ENCODE data around the gene ZNF32. TPM values are rescaled to one million over a fixed set of nuclear protein-coding genes. Genes with fewer than 3 reads are reported as not detected.

Gene ZNF32
- total RNA-seq, result 14.9 and 15.2 TPM in 2 replicates

GRCh38 chr10:43648398-43649184, at the start of gene ZNF32:
TSS of gene ZNF32 (minus strand) at chr10:43648881. CDS start at chr10:43646133, 2,748 bp downstream.
- Mint-ChIP-seq H3K4me1 (peaks cover 6% of the 10 kb centered on the region), H3K27me3 (peaks cover 12% of the 10 kb centered on the region), H3K9me3 (peaks cover 16% of the 10 kb centered on the region), H3K36me3 (ENCODE audit: low read depth) (peaks cover 40% of the 10 kb centered on the region), H3K4me3 (peak within 1 kb of the TSS; percentile 91), H3K27ac (peak within 1 kb of the TSS; percentile 89)
- peak; percentile 95 for DNase-seq
- intact Hi-C loops (cut with micrococcal nuclease), result loop anchor here (1.0 to 2.0 kb wide), 2 partner anchors 42 to 54 kb away; partner anchors contain the start of gene ZNF485

- Mint-ChIP-seq H3K4me1 (no peaks in the 10 kb centered on the region), H3K9me3 (no peaks in the 10 kb centered on the region), H3K27ac (no peak overlapping the region), H3K36me3 (ENCODE audit: low read depth) (no peaks in the 10 kb centered on the region), H3K27me3 (no peaks in the 10 kb centered on the region), H3K4me3 (no peak overlapping the region)
- DNase-seq, result no peak
- intact Hi-C loops (cut with micrococcal nuclease), result loop anchor here (10.0 kb wide), 1 partner anchor 117 kb away; no protein-coding TSS in a partner anchor
Observed at GRCh38 chr10:43698156-43698555, 49.5 kb upstream of the ZNF32 start.

- intact Hi-C loops (cut with micrococcal nuclease), result loop anchor here (10.0 kb wide), 1 partner anchor 118 kb away; no protein-coding TSS in a partner anchor
- H3K36me3 Mint-ChIP-seq (ENCODE audit: low read depth), result no peaks in the 10 kb centered on the region
- DNase-seq, result no peak
- no peaks in the 10 kb centered on the region for H3K4me1 Mint-ChIP-seq
- H3K4me3 Mint-ChIP-seq, result no peak overlapping the region
- no peaks in the 10 kb centered on the region for H3K9me3 Mint-ChIP-seq
- H3K27ac Mint-ChIP-seq, result no peak overlapping the region
- peaks cover 9% of the 10 kb centered on the region for H3K27me3 Mint-ChIP-seq
Observed at GRCh38 chr10:43696909-43697483, 48.3 kb upstream of the ZNF32 start.

- Mint-ChIP-seq H3K4me1 (no peaks in the 10 kb centered on the region), H3K27ac (no peak overlapping the region), H3K9me3 (no peaks in the 10 kb centered on the region), H3K36me3 (ENCODE audit: low read depth) (no peaks in the 10 kb centered on the region), H3K4me3 (no peak overlapping the region), H3K27me3 (peaks cover 16% of the 10 kb centered on the region)
- intact Hi-C loops (cut with micrococcal nuclease), result loop anchor here (10.0 kb wide), 1 partner anchor 119 kb away; no protein-coding TSS in a partner anchor
- DNase-seq, result no peak
Observed at GRCh38 chr10:43695730-43696129, 47.0 kb upstream of the ZNF32 start.

GRCh38 chr10:43695321-43695720, 46.6 kb upstream of the ZNF32 start:
- Mint-ChIP-seq H3K36me3 (ENCODE audit: low read depth) (no peaks in the 10 kb centered on the region), H3K27ac (no peak overlapping the region), H3K4me1 (no peaks in the 10 kb centered on the region), H3K9me3 (no peaks in the 10 kb centered on the region), H3K27me3 (peaks cover 17% of the 10 kb centered on the region), H3K4me3 (no peak overlapping the region)
- no peak for DNase-seq
- intact Hi-C loops (cut with micrococcal nuclease), result loop anchor here (10.0 kb wide), 1 partner anchor 119 kb away; no protein-coding TSS in a partner anchor

GRCh38 chr10:43694526-43694925, 45.8 kb upstream of the ZNF32 start:
- intact Hi-C loops (cut with micrococcal nuclease), result loop anchor here (5.0 to 10.0 kb wide), 2 partner anchors 120 to 693 kb away; partner anchors contain the start of gene CXCL12
- DNase-seq, result no peak
- Mint-ChIP-seq H3K4me1 (peaks cover 6% of the 10 kb centered on the region), H3K36me3 (ENCODE audit: low read depth) (no peaks in the 10 kb centered on the region), H3K4me3 (no peak overlapping the region), H3K27ac (no peak overlapping the region), H3K9me3 (no peaks in the 10 kb centered on the region), H3K27me3 (peaks cover 17% of the 10 kb centered on the region)

GRCh38 chr10:43693602-43694001, 44.9 kb upstream of the ZNF32 start:
- Mint-ChIP-seq H3K9me3 (no peaks in the 10 kb centered on the region), H3K4me3 (no peak overlapping the region), H3K27ac (no peak overlapping the region), H3K4me1 (peaks cover 9% of the 10 kb centered on the region), H3K36me3 (ENCODE audit: low read depth) (no peaks in the 10 kb centered on the region), H3K27me3 (peaks cover 24% of the 10 kb centered on the region)
- intact Hi-C loops (cut with micrococcal nuclease), result loop anchor here (5.0 to 10.0 kb wide), 2 partner anchors 121 to 694 kb away; partner anchors contain the start of gene CXCL12
- DNase-seq, result no peak

- H3K36me3 Mint-ChIP-seq (ENCODE audit: low read depth), result no peaks in the 10 kb centered on the region
- no peak for DNase-seq
- H3K27ac Mint-ChIP-seq, result no peak overlapping the region
- peaks cover 9% of the 10 kb centered on the region for H3K4me1 Mint-ChIP-seq
- intact Hi-C loops (cut with micrococcal nuclease), result loop anchor here (5.0 to 10.0 kb wide), 2 partner anchors 123 to 695 kb away; partner anchors contain the start of gene CXCL12
- peaks cover 33% of the 10 kb centered on the region for H3K27me3 Mint-ChIP-seq
- H3K4me3 Mint-ChIP-seq, result no peak overlapping the region
- no peaks in the 10 kb centered on the region for H3K9me3 Mint-ChIP-seq
Observed at GRCh38 chr10:43692051-43692825, 43.6 kb upstream of the ZNF32 start.

- Mint-ChIP-seq H3K4me3 (no peak overlapping the region), H3K27me3 (peaks cover 33% of the 10 kb centered on the region), H3K4me1 (peaks cover 9% of the 10 kb centered on the region), H3K27ac (no peak overlapping the region), H3K36me3 (ENCODE audit: low read depth) (no peaks in the 10 kb centered on the region), H3K9me3 (no peaks in the 10 kb centered on the region)
- DNase-seq, result no peak
- intact Hi-C loops (cut with micrococcal nuclease), result loop anchor here (5.0 to 10.0 kb wide), 2 partner anchors 123 to 696 kb away; partner anchors contain the start of gene CXCL12
Observed at GRCh38 chr10:43691485-43691884, 42.8 kb upstream of the ZNF32 start.

- peaks cover 9% of the 10 kb centered on the region for H3K4me1 Mint-ChIP-seq
- H3K27me3 Mint-ChIP-seq, result peaks cover 33% of the 10 kb centered on the region
- DNase-seq, result peak; percentile 96
- H3K27ac Mint-ChIP-seq, result peak overlapping the region; percentile 52
- peak overlapping the region; percentile 87 for H3K4me3 Mint-ChIP-seq
- intact Hi-C loops (cut with micrococcal nuclease), result loop anchor here (1.0 to 10.0 kb wide), 4 partner anchors 125 to 697 kb away; partner anchors contain the start of gene CXCL12
- H3K9me3 Mint-ChIP-seq, result no peaks in the 10 kb centered on the region
- no peaks in the 10 kb centered on the region for H3K36me3 Mint-ChIP-seq (ENCODE audit: low read depth)
Observed at GRCh38 chr10:43689955-43690771, 41.5 kb upstream of the ZNF32 start.

GRCh38 chr10:43689618-43689954, 40.9 kb upstream of the ZNF32 start:
- peak overlapping the region; percentile 87 for H3K4me3 Mint-ChIP-seq
- H3K27me3 Mint-ChIP-seq, result peaks cover 33% of the 10 kb centered on the region
- H3K4me1 Mint-ChIP-seq, result peaks cover 9% of the 10 kb centered on the region
- peak; percentile 79 for DNase-seq
- peak overlapping the region; percentile 52 for H3K27ac Mint-ChIP-seq
- H3K9me3 Mint-ChIP-seq, result no peaks in the 10 kb centered on the region
- intact Hi-C loops (cut with micrococcal nuclease), result no loop called here
- H3K36me3 Mint-ChIP-seq (ENCODE audit: low read depth), result no peaks in the 10 kb centered on the region

GRCh38 chr10:43689007-43689491, 40.4 kb upstream of the ZNF32 start:
- H3K4me3 Mint-ChIP-seq, result peak overlapping the region; percentile 87
- H3K27ac Mint-ChIP-seq, result peak overlapping the region; percentile 9
- intact Hi-C loops (cut with micrococcal nuclease), result no loop called here

More at GRCh38 chr10:43689007-43689491, 40.4 kb upstream of the ZNF32 start:
- Mint-ChIP-seq H3K9me3 (no peaks in the 10 kb centered on the region), H3K4me1 (peaks cover 9% of the 10 kb centered on the region), H3K36me3 (ENCODE audit: low read depth) (no peaks in the 10 kb centered on the region), H3K27me3 (peaks cover 33% of the 10 kb centered on the region)
- no peak for DNase-seq
